Testis (tissue), 2 donors: ENCODE measurements around the gene LEAP2.

Experiments used
- POLR2A ChIP-seq: fragments of 450-650 bp; IDR thresholded peaks from one replicate; pipeline ENCODE4 v1.6.1; 2017; ENCODE audit warnings: antibody characterized with exemption, mild to moderate bottlenecking, moderate library complexity
- TF ChIP-seq, protein P1 (sequence below), 3 experiments: fragments of 450-650 bp in 2 of 3; fragments of 200-600 bp in 1 of 3; sonication (generic) in 1 of 3; IDR thresholded peaks; one replicate each; pipeline ENCODE4 v1.5.1; 2016 to 2019; ENCODE audit warnings: antibody characterized with exemption in 3 of 3, mild to moderate bottlenecking in 2 of 3, moderate library complexity in 1 of 3

DNA sequence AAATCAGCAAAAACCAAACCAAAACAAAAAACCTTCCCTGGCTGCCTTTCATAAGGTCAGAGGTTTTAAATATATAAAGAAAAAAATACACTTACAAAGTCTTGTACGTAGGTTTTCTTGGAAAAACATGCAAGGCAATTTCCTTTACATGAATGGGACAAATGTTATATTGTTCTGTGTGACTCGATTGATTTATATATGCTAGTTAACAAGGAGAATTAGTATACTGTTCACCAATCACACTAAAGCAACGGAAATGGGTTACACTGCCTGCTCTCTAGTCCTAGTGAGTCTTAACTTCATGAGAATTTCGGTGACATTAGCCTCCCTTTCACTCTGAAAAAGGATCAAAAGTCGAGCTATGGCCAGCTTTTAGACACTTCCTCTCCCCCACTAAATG lies 12.7 kb upstream of the LEAP2 start:
- TF ChIP-seq, protein P1, sequence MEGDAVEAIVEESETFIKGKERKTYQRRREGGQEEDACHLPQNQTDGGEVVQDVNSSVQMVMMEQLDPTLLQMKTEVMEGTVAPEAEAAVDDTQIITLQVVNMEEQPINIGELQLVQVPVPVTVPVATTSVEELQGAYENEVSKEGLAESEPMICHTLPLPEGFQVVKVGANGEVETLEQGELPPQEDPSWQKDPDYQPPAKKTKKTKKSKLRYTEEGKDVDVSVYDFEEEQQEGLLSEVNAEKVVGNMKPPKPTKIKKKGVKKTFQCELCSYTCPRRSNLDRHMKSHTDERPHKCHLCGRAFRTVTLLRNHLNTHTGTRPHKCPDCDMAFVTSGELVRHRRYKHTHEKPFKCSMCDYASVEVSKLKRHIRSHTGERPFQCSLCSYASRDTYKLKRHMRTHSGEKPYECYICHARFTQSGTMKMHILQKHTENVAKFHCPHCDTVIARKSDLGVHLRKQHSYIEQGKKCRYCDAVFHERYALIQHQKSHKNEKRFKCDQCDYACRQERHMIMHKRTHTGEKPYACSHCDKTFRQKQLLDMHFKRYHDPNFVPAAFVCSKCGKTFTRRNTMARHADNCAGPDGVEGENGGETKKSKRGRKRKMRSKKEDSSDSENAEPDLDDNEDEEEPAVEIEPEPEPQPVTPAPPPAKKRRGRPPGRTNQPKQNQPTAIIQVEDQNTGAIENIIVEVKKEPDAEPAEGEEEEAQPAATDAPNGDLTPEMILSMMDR (IDR thresholded peaks at IDR 0.05) = no peak
- no peak for TF ChIP-seq POLR2A
